CD4-positive, alpha-beta T cell (primary cell): ENCODE measurements around the gene FKRP. TPM values are rescaled to one million over a fixed set of nuclear protein-coding genes. Genes with fewer than 3 reads are reported as not detected.
"Not testable (repeated sequence)": the region's sequence is repeated elsewhere in the genome, so short reads cannot be mapped to it uniquely, and the experiment has no call there.

Source experiments
- ATAC-seq: fragments of 200-7000 bp; cut with Tn5 transposase; one replicate; pipeline ENCODE4 v1.10.0; 2022; ENCODE audit warnings: mild to moderate bottlenecking; ENCODE audit not compliant: poor library complexity
- CTCF ChIA-PET: fragments of 350-600 bp; sonication (Branson Sonifier 250); formaldehyde crosslinking; loops from one replicate; lab custom pipeline; 2021; ENCODE audit warnings: antibody characterized with exemption, inconsistent platforms; lab: Charles Lee
- POLR2A ChIA-PET: fragments of 350-600 bp; sonication (Branson Sonifier 250); formaldehyde crosslinking; loops from one replicate; lab custom pipeline; 2021; ENCODE audit warnings: antibody characterized with exemption, inconsistent platforms; lab: Charles Lee
- DNase-seq, 14 experiments: peaks; one replicate each; pipeline ENCODE4 v3.0.0-alpha.2; 2013 to 2020; ENCODE audit warnings: mixed read lengths in 2 of 14
- H3K27ac ChIP-seq, 2 donors: one replicate each; pipeline versions ENCODE4 v1.5.1 to v1.7.0; 2013; ENCODE audit warnings: low read length in 2 of 2, low read depth in 1 of 2, mild to moderate bottlenecking in 1 of 2
- H3K27me3 ChIP-seq, 2 experiments: 1 replicate in 1 of 2; 2 replicates in 1 of 2; pipeline versions ENCODE4 v1.6.1 to v1.7.0; 2013; ENCODE audit warnings: low read length in 2 of 2, control low read depth in 1 of 2, mild to moderate bottlenecking in 1 of 2, moderate library complexity in 1 of 2; ENCODE audit not compliant: insufficient read depth in 2 of 2, control insufficient read depth in 1 of 2
- H3K36me3 ChIP-seq: one replicate; pipeline ENCODE4 v1.6.1; 2013; ENCODE audit warnings: low read length, control low read depth; ENCODE audit not compliant: insufficient read depth
- H3K4me1 ChIP-seq: one replicate; pipeline ENCODE4 v1.6.1; 2013; ENCODE audit warnings: low read length, control low read depth; ENCODE audit not compliant: insufficient read depth
- H3K4me3 ChIP-seq: one replicate; pipeline ENCODE4 v1.5.1; 2013; ENCODE audit warnings: mild to moderate bottlenecking, low read length, moderate library complexity
- H3K9me3 ChIP-seq, 2 experiments: 1 replicate in 1 of 2; 2 replicates in 1 of 2; pipeline versions ENCODE4 v1.6.1 to v1.7.0; 2013; ENCODE audit warnings: low read length in 2 of 2, mild to moderate bottlenecking in 2 of 2, control low read depth in 1 of 2, moderate library complexity in 1 of 2; ENCODE audit not compliant: control insufficient read depth in 1 of 2, insufficient read depth in 1 of 2
- H3K27ac Mint-ChIP-seq: one replicate; pipeline ENCODE4 v1.8.0; 2020; ENCODE audit warnings: mixed read lengths
- H3K27me3 Mint-ChIP-seq: one replicate; pipeline ENCODE4 v1.8.0; 2021; ENCODE audit warnings: mixed read lengths
- H3K36me3 Mint-ChIP-seq: one replicate; pipeline ENCODE4 v1.8.0; 2021; ENCODE audit warnings: low read depth, mixed read lengths
- H3K4me1 Mint-ChIP-seq: one replicate; pipeline ENCODE4 v1.8.0; 2021; ENCODE audit warnings: low read depth, mixed read lengths
- H3K4me3 Mint-ChIP-seq: one replicate; pipeline ENCODE4 v1.8.0; 2020; ENCODE audit warnings: mild to moderate bottlenecking, mixed read lengths
- H3K9me3 Mint-ChIP-seq: one replicate; pipeline ENCODE4 v1.8.0; 2020; ENCODE audit warnings: mixed read lengths
- CTCF ChIP-seq: fragments of 200-600 bp; IDR thresholded peaks from one replicate; pipeline ENCODE4 v1.8.0; 2022; ENCODE audit warnings: antibody characterized with exemption, mild to moderate bottlenecking
- intact Hi-C, 2 experiments: fragments of 100-400 bp; cut with DNase I in 1 of 2; cut with micrococcal nuclease in 1 of 2; formaldehyde crosslinking; loops; one replicate each; pipeline versions ENCODE4 v1.15.1 to v1.9.0; 2023 to 2025; cut with DNase I, micrococcal nuclease
- total RNA-seq, 174 experiments: library from RNA in 2 of 174; stranded (reverse) in 2 of 174; gene quantifications; one replicate each; pipeline ENCODE4 v1.2.3 and lab custom pipeline; 2021 to 2026

FKRP gene
- total RNA-seq, 2 experiments from 2014 or later: 19.0 to 20.2 TPM

- H3K9me3 ChIP-seq: no peaks in the 10 kb centered on the region
- TF ChIP-seq CTCF: no peak
- H3K4me3 Mint-ChIP-seq: no peak overlapping the region
- no peaks in the 10 kb centered on the region for H3K27me3 Mint-ChIP-seq
- no peaks in the 10 kb centered on the region for H3K9me3 Mint-ChIP-seq
- no peaks in the 10 kb centered on the region for H3K27me3 ChIP-seq
- ChIA-PET CTCF (no interaction called here), POLR2A (no interaction called here)
- H3K27ac Mint-ChIP-seq: no peak overlapping the region
- no peak overlapping the region for H3K27ac ChIP-seq
- intact Hi-C loops: no loop called here
- H3K36me3 Mint-ChIP-seq: peaks cover 45% of the 10 kb centered on the region
- no peak overlapping the region for H3K4me3 ChIP-seq
- H3K4me1 ChIP-seq: peaks cover 6% of the 10 kb centered on the region
- H3K36me3 ChIP-seq: peaks cover 60% of the 10 kb centered on the region
- H3K4me1 Mint-ChIP-seq: no peaks in the 10 kb centered on the region
- peak in 1 of 14 experiments; percentile 44 for DNase-seq
- no peak for ATAC-seq
Measured at GRCh38 chr19:46776927-46777911, 31.4 kb downstream of the FKRP start.

GRCh38 chr19:46777956-46778645 lies 32.2 kb downstream of the FKRP start:
- peaks cover 52% of the 10 kb centered on the region for H3K36me3 Mint-ChIP-seq
- H3K27ac ChIP-seq, H3K27me3 ChIP-seq, H3K4me3 Mint-ChIP-seq, H3K27me3 Mint-ChIP-seq, H3K4me3 ChIP-seq, intact Hi-C loops, H3K27ac Mint-ChIP-seq, DNase-seq, POLR2A ChIA-PET, H3K9me3 ChIP-seq, H3K4me1 Mint-ChIP-seq, CTCF ChIA-PET, H3K9me3 Mint-ChIP-seq, ATAC-seq: not testable (repeated sequence)
- H3K4me1 ChIP-seq: peaks cover 13% of the 10 kb centered on the region
- peaks cover 67% of the 10 kb centered on the region for H3K36me3 ChIP-seq

- Mint-ChIP-seq H3K4me1 (peaks cover 41% of the 10 kb centered on the region), H3K9me3 (no peaks in the 10 kb centered on the region), H3K4me3 (no peak overlapping the region), H3K27me3 (no peaks in the 10 kb centered on the region), H3K27ac (peak overlapping the region; percentile 61), H3K36me3 (peaks cover 43% of the 10 kb centered on the region)
- Histone ChIP-seq H3K36me3 (peaks cover 52% of the 10 kb centered on the region), H3K4me1 (peaks cover 54% of the 10 kb centered on the region), H3K27me3 (no peaks in the 10 kb centered on the region), H3K4me3 (no peak overlapping the region), H3K9me3 (no peaks in the 10 kb centered on the region), H3K27ac (no peak overlapping the region)
- intact Hi-C loops: loop anchor here in 1 of 2 experiments (10.0 kb wide), 2 partner anchors 472 to 1542 kb away; partner anchors contain the start of genes CCDC9 and EMP3
- DNase-seq (no peak), ATAC-seq (no peak)
- no peak for TF ChIP-seq CTCF
- ChIA-PET CTCF (interaction anchor here (0.6 to 0.7 kb wide), 2 partner anchors 58 to 1333 kb away, joined by 3 to 4 read pairs; no protein-coding TSS in a partner anchor), POLR2A (no interaction called here)
Measured at GRCh38 chr19:46782355-46783019, 36.6 kb downstream of the FKRP start.
